GM10266 (cell line): ENCODE measurements around the gene CITED4.

Experiments used
- DNase-seq: peaks from one replicate; pipeline ENCODE4 v3.0.0; 2012; ENCODE audit errors: extremely low spot score
- CTCF ChIP-seq: IDR thresholded peaks from 2 replicates; pipeline ENCODE4 v1.5.1; 2012; ENCODE audit warnings: mild to moderate bottlenecking, low read depth; ENCODE audit not compliant: control insufficient read depth, insufficient read depth; ENCODE audit errors: missing control alignments

The CITED4 gene

GRCh38 chr1:40824591-40825434, 37.4 kb downstream of the CITED4 start:
- TF ChIP-seq CTCF, result no peak
- no peak for DNase-seq

- no peak for TF ChIP-seq CTCF
- no peak for DNase-seq
Observed at GRCh38 chr1:40823983-40824382, 38.2 kb downstream of the CITED4 start.

GRCh38 chr1:40823345-40823744, 38.8 kb downstream of the CITED4 start:
- no peak for TF ChIP-seq CTCF
- no peak for DNase-seq

- no peak for DNase-seq
Observed at GRCh38 chr1:40822890-40823289, 39.3 kb downstream of the CITED4 start.

GRCh38 chr1:40820911-40821693, 41.1 kb downstream of the CITED4 start:
- DNase-seq, result no peak
- TF ChIP-seq CTCF, result no peak

More at GRCh38 chr1:40822890-40823289, 39.3 kb downstream of the CITED4 start:
- TF ChIP-seq CTCF, result no peak

GRCh38 chr1:40820251-40820797, 41.8 kb downstream of the CITED4 start:
- no peak for DNase-seq
- no peak for TF ChIP-seq CTCF
